HG03457 (cell line): ENCODE data around the gene MYBL2.
"Not testable (repeated sequence)": the region's sequence is repeated elsewhere in the genome, so short reads cannot be mapped to it uniquely, and the experiment has no call there.

Source experiments
- ATAC-seq: cut with Tn5 transposase; IDR thresholded peaks from one replicate; pipeline ENCODE4 v1.9.1; 2021; ENCODE audit warnings: moderate number of reproducible peaks; ENCODE audit not compliant: unreplicated experiment

The MYBL2 gene

GRCh38 chr20:43749734-43750294 lies 82.9 kb downstream of the MYBL2 start:
- no peak for ATAC-seq

- no peak for ATAC-seq
Observed at GRCh38 chr20:43750774-43751166, 83.9 kb downstream of the MYBL2 start.

- ATAC-seq, result peak; percentile 74
Observed at GRCh38 chr20:43751167-43752050, 84.5 kb downstream of the MYBL2 start.

DNA sequence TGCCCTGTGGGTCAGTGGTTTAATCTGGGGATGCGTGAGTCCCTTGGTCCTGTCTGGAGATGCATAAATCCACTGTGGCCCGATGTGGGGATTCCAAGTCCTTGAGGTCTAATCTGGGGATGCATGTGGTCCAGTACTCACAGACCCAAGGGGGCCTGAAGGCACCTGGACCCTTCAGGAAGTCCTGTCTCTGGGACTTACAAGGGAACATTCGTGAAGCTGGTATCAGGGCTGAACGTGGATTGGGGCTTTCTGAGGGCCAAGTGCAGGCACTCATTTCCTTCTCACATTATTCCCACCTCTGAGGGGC lies 85.1 kb downstream of the MYBL2 start:
- no peak for ATAC-seq

GRCh38 chr20:43752561-43753301 lies 85.8 kb downstream of the MYBL2 start:
- ATAC-seq, result peak; percentile 40

DNA sequence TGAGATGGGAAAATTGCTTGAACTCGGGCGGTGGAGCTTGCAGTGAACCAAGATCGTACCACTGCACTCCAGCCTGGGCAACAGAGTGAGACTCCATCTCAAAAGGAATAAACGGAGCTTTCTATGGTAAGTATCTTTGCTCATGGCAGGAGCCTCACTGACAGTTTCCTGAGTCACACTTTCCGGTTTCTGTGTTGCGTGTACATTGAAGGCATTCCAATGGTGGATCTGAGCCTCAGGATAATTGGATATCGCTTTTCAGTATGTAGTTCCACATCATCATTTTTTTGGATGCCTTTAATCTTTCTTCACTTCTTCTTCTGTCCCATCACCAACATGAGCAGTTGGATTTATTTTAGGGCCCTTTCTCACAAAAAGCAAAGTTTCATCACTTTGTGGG lies 88.5 kb downstream of the MYBL2 start:
- ATAC-seq, result no peak

- ATAC-seq, result no peak
Observed at GRCh38 chr20:43755851-43756250, 88.9 kb downstream of the MYBL2 start.

GRCh38 chr20:43757888-43758287 lies 91.0 kb downstream of the MYBL2 start:
- ATAC-seq, result not testable (repeated sequence)

- ATAC-seq, result no peak
Observed at GRCh38 chr20:43761386-43762340, 94.7 kb downstream of the MYBL2 start.

GRCh38 chr20:43762911-43763310 lies 96.0 kb downstream of the MYBL2 start:
- ATAC-seq, result no peak

DNA sequence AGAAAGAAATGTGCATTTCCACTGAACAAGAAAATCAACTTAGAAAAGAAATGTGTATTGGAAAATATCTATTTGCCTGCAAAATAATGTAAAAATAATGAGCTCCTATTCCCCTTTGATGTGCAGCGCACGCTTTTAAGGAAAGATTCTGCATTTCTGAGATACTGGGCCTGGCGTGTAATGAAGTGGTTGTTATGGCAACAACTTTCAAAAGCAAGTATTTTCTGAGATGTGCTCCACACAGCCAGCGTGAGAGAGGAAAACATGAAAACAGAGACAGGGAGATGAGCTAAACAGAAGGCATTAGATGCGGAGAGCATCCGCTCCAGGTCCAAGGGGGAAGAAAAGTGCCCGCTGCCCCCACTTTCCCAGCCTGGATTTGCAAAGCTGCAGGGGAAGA lies 99.0 kb downstream of the MYBL2 start:
- no peak for ATAC-seq
